GM18858 (cell line): Measurements from ENCODE around the gene FBXO24.
"Not testable (repeated sequence)": the region's sequence is repeated elsewhere in the genome, so short reads cannot be mapped to it uniquely, and the experiment has no call there.

Experiments
- ATAC-seq: cut with Tn5 transposase; IDR thresholded peaks from one replicate; pipeline ENCODE4 v1.9.1; 2021; ENCODE audit not compliant: unreplicated experiment

FBXO24 gene

DNA sequence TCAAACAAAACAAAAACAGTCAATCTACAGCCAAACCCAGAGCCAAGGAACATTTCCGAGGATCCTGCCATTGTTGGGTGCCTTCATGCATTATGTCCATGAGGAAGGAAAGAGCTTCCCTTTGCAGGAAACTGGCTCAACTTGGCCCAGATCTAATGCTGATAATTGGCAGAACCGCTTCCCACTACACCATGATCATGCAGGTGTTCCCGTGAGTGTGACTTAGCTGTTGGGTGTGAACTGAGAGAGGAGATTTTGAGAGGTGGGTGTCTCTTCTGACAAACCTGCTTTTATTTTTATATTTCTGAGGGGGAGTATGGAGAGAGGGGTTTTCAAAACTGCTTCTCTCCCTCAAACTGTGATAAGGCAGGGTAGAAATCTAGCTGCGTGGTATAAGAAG is 27.0 kb upstream of the FBXO24 start:
- ATAC-seq = no peak

- no peak for ATAC-seq
Measured at GRCh38 chr7:100561491-100562194, 24.5 kb upstream of the FBXO24 start.

GRCh38 chr7:100562195-100563099 is 23.7 kb upstream of the FBXO24 start:
- no peak for ATAC-seq

DNA sequence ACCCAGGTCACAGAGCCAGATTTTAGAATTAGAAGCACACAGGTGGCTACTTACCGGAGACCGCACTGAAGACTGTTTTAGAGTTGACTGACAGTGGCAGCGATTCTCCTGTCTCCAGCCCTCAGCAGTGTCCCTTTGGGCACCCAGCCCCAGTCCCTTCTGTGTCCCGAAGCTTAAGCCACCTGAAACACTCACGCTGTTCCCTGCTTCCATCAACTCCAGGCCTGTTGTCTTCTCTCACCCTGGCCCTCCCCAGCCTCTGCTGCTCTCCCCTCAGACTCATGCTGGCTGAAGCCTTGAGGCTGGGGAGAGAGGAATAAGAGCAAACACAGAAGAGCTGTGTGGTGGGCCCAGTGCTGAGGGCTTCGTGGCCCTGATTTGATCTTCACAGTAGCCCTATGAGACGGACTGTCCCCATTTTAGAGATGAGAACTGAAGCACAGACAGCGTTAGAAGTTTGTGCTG is 23.0 kb upstream of the FBXO24 start:
- ATAC-seq = no peak

DNA sequence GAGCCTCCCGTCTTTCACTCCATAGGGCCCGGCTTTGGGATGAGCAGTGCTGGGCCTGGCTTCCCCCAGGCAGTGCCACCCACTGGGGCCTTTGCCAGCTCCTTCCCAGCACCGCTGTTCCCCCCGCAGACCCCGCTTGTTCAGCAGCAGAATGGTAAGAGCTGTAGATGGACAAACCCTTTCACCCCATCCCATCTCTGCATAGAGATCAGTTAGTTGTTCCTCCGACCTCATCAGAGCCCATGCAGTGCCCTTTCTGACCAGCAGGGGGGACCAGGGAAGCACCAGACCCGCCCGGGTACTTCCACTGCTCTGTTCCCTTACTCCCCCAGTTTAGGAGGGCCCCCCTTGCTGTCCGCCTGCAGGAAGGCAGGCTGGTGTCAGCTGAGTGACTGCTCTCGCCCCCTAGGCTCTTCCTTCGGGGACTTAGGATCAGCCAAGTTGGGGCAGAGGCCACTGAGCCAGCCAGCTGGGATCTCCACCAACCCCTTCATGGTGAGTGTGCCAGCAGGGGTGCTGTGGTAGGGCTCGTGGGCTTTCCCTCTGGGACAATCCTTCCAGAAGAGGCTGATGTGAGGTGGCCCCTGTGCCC is 22.2 kb upstream of the FBXO24 start:
- no peak for ATAC-seq

DNA sequence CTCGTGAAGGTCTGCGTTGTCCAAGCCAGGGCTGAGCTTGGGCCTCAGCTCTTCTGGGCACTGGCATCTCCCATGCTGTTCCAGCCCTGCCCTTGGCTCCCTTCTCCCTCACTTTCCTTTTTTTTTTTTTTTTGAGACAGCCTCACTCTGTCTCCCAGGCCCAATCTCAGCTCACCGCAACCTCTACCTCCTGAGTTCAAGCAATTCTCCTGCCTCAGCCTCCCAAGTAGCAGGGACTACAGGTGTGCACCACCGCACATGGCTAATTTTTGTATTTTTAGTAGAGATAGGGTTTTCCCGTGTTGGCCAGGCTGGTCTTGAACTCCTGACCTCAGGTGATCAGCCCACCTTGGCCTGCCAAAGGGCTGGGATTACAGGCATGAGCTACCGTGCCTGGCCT is 21.7 kb upstream of the FBXO24 start:
- not testable (repeated sequence) for ATAC-seq

GRCh38 chr7:100565133-100565571 is 21.0 kb upstream of the FBXO24 start:
- ATAC-seq = no peak

DNA sequence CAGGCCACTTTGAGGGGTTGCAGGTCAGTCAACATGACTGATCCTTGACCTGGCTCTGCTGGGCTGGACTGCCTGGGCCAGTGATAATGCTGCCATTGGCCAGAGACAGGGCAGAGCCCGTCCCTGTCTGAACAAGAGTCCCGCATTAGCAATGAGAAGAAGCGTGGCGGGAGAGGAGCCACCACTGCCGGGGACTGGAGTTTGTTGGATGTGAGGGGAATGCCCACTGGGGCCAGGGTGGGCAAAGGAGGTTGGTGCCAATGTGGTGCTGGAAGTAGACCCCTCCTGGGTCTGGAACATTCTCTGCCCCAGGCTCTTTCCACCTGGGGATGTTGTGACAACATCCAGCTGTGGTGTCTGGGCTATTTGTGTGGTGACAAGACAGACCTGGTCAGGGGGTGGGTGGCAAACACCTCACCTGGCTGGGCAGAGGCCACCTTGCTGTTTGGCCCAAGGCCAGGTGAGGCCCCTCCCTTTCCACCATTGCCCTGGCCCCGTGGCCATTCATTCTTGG is 20.1 kb upstream of the FBXO24 start:
- ATAC-seq = no peak

GRCh38 chr7:100567031-100567730 is 18.9 kb upstream of the FBXO24 start:
- no peak for ATAC-seq

DNA sequence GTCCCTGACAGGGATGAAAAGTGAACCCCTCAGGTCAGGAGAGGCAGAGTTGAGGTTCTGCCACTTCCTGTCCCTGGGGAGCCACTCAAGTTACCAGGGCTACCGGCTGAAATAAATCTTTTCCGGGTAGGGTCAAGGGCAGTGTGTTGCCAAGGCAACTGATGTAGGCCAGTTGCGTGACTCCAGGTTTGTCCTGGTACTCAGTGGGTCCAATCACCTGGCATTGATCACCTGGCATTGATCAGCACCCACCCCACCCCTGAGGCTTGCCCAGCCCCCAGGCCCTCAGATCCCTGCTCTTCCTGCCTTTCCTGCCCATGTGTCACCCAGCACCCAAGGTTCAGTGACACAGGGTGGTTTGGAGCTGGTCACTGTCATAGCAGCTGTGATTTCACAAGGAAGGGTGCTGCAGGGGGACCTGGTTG is 18.4 kb upstream of the FBXO24 start:
- no peak for ATAC-seq

- no peak for ATAC-seq
Measured at GRCh38 chr7:100568176-100568895, 17.8 kb upstream of the FBXO24 start.

DNA sequence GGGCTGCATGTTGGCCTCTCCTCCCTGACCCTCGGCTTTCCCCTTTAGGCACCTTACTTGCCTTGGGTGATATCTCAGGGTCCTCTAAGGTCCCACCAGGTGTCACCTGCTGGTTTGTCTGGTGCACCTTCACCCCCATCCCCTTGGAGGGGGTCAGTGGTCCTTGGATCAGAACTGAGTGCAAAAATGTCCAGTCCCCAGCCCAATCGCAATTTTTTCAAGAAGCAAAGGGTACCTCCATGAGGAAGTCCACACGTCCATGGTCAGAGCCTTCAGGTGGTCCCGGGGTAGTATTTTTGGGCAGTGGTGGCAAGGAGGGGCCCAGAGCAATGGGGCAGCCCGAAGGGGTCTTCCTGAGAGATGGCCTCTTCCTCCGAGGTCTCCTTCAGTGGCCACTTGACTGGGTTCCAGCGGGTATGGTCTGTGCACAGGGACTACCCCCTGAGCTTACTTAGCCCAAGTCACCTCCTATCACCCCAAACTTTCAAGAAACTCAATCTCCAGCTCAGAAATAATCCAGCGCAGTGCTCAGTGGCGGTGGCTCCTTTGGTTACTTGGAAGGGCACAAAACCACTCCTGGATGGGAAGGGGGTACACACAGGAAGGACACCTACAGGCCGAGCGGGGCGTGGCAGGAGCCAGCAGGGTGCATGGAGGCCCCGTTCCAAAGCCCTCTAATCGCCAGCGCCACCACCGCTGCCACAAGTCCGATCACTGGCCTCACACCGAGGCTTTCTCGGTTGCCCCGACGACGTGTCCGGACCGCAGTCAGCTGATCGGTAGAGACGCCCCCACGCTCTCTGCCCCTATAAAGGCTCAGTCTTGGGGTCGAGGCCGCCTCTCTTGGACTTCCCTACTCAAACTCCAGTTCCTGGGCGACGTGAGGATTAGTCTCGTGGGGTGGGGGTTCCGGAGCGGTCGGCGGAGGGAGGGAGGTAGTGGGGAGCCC is 17.0 kb upstream of the FBXO24 start:
- ATAC-seq = no peak

- ATAC-seq = no peak
Measured at GRCh38 chr7:100570954-100571828, 14.9 kb upstream of the FBXO24 start.

- no peak for ATAC-seq
Measured at GRCh38 chr7:100571829-100572116, 14.4 kb upstream of the FBXO24 start.

DNA sequence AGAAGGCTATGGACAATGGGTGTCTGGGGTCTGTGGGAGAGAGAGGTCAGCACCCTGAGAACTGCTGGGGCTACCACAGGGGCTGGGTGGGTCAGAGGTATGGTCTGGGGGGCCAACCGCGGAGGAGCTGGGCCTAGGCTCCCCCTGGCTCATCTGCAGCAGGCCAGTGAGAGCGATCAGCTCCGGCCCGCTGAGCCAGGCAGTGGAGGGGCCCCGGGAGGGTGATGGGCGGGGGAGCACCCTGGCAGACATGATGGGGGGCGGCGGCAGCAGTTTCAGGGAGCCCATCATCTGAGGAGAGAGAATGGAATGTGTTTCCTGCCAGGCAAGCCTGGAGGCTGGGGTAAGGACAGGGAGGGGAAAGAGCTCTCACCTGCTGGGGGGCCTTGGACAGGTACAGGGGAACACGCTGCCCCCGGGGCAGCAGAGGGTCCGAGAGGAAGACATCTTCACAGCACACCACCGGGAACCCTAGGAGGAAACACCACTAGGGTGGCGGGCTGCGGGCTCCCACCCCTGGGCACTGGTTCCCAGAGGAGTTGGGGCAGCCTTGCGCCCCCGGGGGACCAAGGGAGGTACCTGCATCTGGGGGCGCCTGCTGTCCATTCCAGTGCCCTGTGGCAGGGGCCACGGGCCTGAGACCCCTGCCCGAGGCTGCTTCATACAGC is 13.7 kb upstream of the FBXO24 start:
- ATAC-seq = no peak

DNA sequence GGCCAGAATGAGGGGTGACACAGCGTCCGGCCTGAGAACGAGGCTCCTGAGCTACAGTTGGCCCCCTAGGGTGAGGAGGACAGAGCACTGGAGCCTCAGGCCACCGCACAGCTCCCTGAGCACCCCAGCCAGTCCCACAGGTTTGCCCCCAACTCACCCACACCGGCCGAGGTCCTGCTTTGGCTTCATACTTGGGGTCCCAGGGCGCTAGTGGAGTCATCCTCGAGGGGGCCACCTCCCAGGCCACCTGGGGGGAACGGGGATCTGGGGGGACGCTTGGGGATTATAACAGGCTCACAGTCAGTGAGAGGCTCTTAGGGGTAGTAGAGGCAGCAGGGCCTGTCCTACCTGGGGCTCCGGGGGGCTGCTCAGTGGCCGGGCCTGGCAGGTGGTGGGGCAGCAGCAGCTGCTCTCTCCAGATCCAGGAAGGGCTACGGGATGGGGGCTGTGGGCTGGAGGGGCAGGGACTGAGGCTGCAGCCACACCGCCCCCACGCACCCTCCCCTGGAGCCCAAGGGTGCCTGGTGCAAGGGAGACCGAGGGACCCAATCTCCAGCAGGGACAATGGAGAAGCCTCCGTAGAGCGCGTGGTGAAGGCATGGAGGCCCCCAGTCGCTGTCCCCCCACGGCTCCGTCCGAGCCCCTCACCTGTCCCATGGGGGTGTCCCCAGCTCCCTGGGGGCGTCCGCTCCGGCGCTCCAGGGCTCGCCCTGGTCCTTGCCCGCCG is 13.0 kb upstream of the FBXO24 start:
- no peak for ATAC-seq

DNA sequence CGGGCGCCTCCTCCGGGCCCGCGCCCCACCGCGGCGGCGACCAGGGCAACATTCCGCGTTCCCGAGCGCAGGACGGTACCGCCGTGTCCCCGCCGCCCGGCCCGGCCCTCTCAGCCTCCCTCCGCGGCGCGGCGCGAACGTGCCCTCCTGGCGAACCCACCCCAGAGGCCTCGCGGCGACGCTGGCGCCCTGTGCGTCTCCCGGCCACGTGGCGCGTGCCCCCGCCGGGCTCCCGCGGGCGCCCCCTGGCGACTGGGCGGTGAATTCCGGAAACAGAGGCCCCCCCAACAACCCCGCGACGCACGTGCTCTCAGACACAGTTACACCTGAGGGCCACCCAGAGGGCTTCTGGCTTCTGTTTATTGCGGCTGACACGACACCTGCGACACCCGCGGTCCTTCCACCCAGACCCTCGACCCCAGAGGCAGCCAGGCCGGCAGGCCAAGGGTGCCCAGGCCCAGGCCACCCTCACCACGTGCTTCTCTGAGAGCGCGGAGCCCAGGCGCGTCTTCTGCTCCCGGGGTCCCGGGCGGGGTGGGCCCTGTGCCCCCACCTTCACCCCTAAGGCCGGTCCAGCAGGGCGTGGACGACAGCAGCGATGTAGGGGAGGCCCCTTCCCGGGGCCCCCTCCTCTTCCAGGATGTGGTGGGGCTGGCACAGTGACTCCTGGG is 12.3 kb upstream of the FBXO24 start, which contains the start of gene SAP25:
Gene SAP25, minus strand, starts transcription at position 210 of the 671 bp plus-strand sequence. Its CDS starts 158 bp downstream, at position 52.
- no peak for ATAC-seq
